MG63 (cell line): ENCODE measurements around the gene MALRD1. TPM values are rescaled to one million over a fixed set of nuclear protein-coding genes. Genes with fewer than 3 reads are reported as not detected.
"Not testable (repeated sequence)": the region's sequence is repeated elsewhere in the genome, so short reads cannot be mapped to it uniquely, and the experiment has no call there.

Experiments used
- DNase-seq: peaks from one replicate; pipeline ENCODE4 v3.0.0-alpha.2; 2020
- H3K27me3 ChIP-seq: fragments of 250-450 bp; sonication (Bioruptor Pico); 2 replicates; pipeline ENCODE4 v1.5.1; 2020; ENCODE audit warnings: mild to moderate bottlenecking, moderate library complexity
- H3K36me3 ChIP-seq: fragments of 250-450 bp; sonication (Bioruptor Pico); 2 replicates; pipeline ENCODE4 v1.5.1; 2020; ENCODE audit warnings: mild to moderate bottlenecking, moderate library complexity
- H3K4me3 ChIP-seq: fragments of 250-450 bp; sonication (Bioruptor Pico); 2 replicates; pipeline ENCODE4 v1.5.1; 2020; ENCODE audit warnings: mild to moderate bottlenecking, moderate library complexity
- H3K9me3 ChIP-seq: fragments of 250-450 bp; sonication (Bioruptor Pico); 2 replicates; pipeline ENCODE4 v1.5.1; 2020; ENCODE audit warnings: mild to moderate bottlenecking, moderate library complexity
- total RNA-seq: library from RNA; depleted of rRNA; stranded (reverse); fragments of >200 nt; shearing (Covaris generic); gene quantifications from 2 replicates; pipeline ENCODE4 v1.2.3, GENCODE V29; 2014; ENCODE audit warnings: low replicate concordance

Gene MALRD1
- total RNA-seq, 1 experiment from 2014 or later: 0.26 TPM

DNA sequence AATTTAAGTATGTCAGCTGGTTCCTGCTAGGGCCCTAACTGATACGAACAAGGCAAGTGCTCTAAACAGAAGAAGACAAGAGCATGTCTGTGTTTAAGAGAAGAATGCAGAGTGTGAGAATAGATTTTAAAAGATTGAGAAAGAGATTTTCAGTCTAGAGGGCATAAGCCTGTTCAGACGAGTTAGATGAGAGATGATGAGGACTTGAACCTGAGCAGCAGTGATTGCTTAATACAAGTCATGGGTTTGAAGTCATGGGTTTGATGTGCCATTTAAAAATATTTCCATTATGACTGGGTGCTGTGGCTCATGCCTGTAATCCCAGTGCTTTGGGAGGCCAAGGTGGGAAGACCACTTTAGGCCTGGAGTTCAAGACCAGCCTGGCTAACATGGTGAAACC lies 658.8 kb downstream of the MALRD1 start:
- Histone ChIP-seq H3K9me3 (peaks cover 2% of the 10 kb centered on the region; the same call in 1 of the 2 replicates), H3K36me3 (no peaks in the 10 kb centered on the region), H3K4me3 (no peak overlapping the region), H3K27me3 (no peaks in the 10 kb centered on the region)
- DNase-seq: no peak

DNA sequence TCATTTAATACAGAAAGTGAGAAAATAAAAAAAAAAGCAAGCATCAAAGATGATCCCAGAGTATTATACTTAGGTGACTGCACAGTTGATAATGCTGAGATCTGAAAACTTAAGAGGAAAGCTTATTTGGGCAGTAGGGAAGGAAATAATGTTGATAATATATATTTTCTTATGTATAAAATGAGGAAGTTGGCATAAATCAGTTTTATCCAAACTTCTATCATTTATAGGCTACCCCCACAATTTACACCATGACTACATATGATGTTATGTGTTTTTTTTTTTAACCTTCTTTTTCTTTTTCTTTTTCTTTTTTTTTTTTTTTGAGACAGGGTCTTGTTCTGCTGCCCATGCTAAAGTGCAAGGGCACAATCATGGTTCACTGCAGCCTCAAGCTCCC lies 659.4 kb downstream of the MALRD1 start:
- H3K27me3 ChIP-seq: no peaks in the 10 kb centered on the region
- no peak for DNase-seq
- H3K9me3 ChIP-seq: peaks cover 2% of the 10 kb centered on the region; the same call in 1 of the 2 replicates
- H3K36me3 ChIP-seq: no peaks in the 10 kb centered on the region
- H3K4me3 ChIP-seq: no peak overlapping the region

DNA sequence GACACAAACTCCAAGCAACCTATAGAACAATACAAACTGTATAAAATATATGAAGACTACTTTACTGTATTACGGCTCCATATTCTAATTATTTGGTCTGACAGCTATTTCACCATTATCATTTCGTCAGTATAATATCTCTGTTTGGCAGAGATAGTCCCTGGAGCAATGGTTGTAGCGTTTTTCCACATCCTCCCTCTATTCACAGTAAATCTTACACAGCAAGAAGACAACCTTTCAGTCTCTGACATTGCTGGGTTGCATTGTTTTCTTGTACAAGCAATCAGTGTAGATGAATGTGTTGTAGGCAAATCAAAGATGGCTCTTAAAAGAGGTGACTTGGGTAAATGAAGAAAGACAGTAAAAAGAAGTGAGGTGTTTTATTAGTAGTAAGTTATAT lies 662.0 kb downstream of the MALRD1 start:
- no peaks in the 10 kb centered on the region for H3K36me3 ChIP-seq
- no peaks in the 10 kb centered on the region for H3K27me3 ChIP-seq
- H3K4me3 ChIP-seq: no peak overlapping the region
- no peak for DNase-seq
- peaks cover 2% of the 10 kb centered on the region; the same call in 1 of the 2 replicates for H3K9me3 ChIP-seq

DNA sequence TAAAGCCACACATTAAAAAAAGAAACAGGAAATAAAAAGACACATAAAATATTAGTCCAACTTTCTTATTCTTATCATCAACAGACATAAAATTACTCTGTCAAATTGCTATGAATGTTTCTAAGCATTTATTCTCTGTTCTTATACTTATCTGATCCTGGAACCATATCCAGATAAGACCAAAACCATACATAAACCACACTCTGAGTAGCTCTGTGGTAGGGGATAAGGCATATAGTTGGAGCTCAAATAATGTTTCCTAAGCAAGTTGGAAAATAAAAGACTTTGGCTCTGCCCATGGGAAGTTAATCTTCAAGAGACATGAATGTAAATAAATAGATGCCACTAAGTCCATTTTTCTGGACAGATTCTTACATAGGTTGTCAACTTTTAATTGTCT lies 664.6 kb downstream of the MALRD1 start:
- Histone ChIP-seq H3K27me3 (no peaks in the 10 kb centered on the region), H3K36me3 (no peaks in the 10 kb centered on the region), H3K9me3 (peaks cover 2% of the 10 kb centered on the region; the same call in 1 of the 2 replicates), H3K4me3 (no peak overlapping the region)
- DNase-seq: no peak

DNA sequence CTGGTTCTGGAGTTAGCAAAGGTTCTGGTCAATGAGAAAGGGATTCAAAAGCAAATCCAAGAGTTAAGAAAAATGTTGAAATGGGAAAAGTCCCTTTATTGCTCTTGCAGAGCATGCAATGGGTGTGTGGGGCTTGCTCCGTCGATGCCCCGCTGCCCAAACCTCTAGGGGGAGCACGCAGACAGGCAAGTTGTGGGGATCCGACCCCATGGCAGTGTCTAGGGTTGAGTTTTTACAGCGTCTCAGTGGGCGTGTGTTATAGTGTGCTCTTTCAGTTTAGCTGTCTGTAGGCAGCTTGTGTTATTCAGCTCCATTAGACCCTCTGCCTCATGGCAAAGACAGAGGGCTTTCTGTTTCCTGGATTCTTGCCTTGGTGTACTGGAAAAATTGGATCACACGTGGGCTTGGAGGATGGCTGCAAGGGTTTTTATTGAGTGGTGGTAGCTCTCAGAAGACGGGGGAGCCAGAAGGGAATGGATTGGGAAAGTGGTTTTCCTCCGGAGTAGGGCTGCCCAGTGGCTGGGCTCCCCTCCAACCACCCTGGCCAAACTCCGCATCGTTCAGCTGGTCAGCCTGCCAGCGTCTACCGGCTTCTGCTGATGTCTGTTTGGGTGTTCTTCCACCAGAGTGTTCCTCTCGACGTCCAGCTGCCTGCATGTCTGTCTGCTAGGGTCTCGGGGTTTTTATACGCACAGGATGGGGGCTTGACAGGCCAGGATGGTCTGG lies 665.4 kb downstream of the MALRD1 start:
- no peaks in the 10 kb centered on the region for H3K27me3 ChIP-seq

DNA sequence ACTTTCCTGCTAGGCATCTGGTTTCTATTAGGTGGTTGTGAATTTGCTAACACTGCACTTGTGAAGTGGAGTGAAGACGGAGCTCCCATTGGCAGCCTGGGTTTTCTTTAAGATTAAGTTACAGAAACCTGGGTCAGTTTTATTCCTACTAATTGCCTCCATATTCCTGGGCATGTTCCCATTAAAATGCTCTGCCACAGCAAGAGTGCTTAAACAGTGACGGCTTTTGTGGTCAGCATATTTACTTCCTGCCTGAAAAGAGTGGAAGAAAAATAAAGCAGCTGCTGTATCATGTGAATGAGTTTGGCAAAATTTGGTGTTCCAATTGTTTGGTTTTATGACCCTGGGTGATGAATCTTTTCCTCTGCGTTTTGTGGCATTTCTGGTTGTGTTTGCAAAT lies 670.7 kb downstream of the MALRD1 start:
- no peak overlapping the region for H3K4me3 ChIP-seq

More for the DNA sequence above, 665.4 kb downstream of the MALRD1 start:
- Histone ChIP-seq H3K36me3 (no peaks in the 10 kb centered on the region), H3K4me3 (no peak overlapping the region), H3K9me3 (peaks cover 2% of the 10 kb centered on the region; the same call in 1 of the 2 replicates)
- DNase-seq: no peak

DNA sequence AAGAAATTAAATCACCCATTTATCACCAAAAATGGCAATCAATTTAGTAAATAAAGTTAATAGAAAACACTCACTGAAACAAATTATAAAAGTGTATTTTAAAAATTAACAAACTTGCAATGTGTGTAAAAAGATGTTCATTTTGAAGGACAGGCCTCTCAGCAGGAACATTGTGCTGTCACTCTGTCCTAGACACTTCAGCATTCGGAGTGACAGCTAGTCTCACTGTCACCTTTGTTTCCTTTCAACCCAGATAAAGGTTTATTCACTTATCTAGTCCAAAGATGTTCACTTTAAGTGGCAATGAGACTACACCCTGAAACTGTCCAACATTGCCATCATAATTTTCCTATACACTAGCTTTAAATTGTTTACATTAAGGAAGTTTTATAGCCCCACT lies 675.7 kb downstream of the MALRD1 start:
- no peak for DNase-seq
- H3K36me3 ChIP-seq: no peaks in the 10 kb centered on the region
- H3K9me3 ChIP-seq: no peaks in the 10 kb centered on the region
- H3K27me3 ChIP-seq: no peaks in the 10 kb centered on the region
- no peak overlapping the region for H3K4me3 ChIP-seq

More for the DNA sequence above, 670.7 kb downstream of the MALRD1 start:
- Histone ChIP-seq H3K36me3 (no peaks in the 10 kb centered on the region), H3K27me3 (no peaks in the 10 kb centered on the region), H3K9me3 (no peaks in the 10 kb centered on the region)
- peak; percentile 5 for DNase-seq

DNA sequence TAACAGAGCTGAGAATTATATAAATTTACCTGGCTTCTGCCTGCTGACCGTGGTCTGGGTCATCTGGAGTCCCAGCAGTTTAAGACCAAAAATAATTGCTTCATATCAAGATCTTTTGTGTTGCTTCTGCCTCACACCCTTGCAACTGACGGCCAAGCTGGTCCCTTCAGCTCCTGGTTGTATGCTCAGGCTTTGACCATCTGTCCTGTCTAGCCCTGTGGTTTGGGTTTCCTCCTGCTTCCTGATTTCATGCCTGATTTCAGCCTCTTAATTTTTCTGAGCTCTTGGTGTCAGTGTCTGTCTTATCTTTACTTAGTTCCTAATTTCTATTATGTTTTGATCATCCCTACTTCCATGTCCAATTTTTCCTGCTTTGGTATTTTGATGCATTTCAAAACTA lies 679.8 kb downstream of the MALRD1 start:
- Histone ChIP-seq H3K27me3 (no peaks in the 10 kb centered on the region), H3K4me3 (no peak overlapping the region), H3K36me3 (no peaks in the 10 kb centered on the region), H3K9me3 (no peaks in the 10 kb centered on the region)
- DNase-seq: no peak

DNA sequence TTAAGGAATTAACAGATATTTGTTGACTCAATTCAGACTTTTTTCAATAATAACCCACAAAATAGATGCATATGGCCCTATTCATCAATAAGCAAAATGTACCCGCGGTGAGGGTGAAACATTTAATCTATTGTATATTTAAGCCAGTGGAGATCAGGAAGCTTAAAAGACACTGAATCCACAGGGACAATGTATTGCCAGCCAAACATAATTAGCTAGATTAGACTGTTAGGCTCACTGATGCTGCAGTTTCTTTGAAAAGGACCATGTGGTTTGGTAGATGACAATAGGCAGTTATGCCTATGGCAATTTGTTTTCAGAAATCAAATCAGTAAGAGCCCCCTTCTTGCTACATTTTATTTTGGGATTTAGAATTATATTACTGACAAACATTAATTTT lies 680.4 kb downstream of the MALRD1 start:
- no peak for DNase-seq
- no peaks in the 10 kb centered on the region for H3K9me3 ChIP-seq
- H3K36me3 ChIP-seq: no peaks in the 10 kb centered on the region
- H3K27me3 ChIP-seq: no peaks in the 10 kb centered on the region
- no peak overlapping the region for H3K4me3 ChIP-seq

DNA sequence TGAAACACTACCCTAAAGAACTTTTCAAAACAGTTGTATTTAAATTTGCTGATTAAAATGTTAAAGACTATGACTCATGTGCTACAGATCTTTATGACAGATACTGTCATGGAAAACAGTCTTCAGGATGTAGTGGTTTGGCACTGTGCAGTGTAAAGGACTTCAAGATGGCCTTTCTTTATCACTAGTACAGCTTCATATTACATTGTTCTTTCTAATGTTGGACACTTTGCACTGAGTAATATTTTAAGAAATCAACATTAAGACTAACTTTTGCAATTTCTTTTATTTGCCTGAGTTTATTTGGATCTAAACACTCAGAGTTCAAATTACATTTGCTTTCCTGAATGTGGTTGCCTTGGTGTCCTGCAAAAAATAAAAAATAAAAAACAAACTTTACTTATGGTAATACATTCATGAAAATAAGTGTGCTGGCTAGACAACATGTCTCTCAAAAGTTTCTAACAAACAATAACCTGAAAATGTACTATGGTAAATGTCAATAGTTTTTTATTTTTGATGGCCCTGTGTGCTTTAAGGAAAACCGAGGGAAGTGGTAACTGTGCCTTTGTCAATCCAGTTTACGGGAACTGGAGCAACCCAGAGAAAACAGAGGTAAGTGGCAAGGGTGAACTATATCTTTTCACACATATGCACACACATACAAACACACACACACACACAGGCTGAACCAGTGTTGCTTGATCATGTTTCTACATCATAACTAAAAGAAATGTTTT lies 681.7 kb downstream of the MALRD1 start:
- H3K4me3 ChIP-seq: no peak overlapping the region
- no peaks in the 10 kb centered on the region for H3K9me3 ChIP-seq
- H3K27me3 ChIP-seq: no peaks in the 10 kb centered on the region
- no peaks in the 10 kb centered on the region for H3K36me3 ChIP-seq
- no peak for DNase-seq

DNA sequence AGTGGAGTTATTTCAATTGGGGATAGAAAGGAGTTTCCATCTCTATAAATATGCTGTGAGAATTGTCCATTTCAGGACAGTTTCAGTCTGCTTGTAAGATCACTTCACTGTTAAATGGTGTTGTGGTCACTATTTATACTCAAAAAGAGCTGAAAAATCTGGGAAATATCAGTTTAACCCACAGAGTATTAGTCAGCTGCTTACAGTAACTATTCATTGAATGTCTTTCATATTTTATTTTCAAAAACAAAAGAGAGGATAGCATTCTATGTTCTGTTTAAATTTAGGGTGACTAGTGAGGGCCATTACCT lies 682.3 kb downstream of the MALRD1 start:
- H3K36me3 ChIP-seq: no peaks in the 10 kb centered on the region
- DNase-seq: no peak
- no peaks in the 10 kb centered on the region for H3K9me3 ChIP-seq
- H3K4me3 ChIP-seq: no peak overlapping the region
- no peaks in the 10 kb centered on the region for H3K27me3 ChIP-seq

DNA sequence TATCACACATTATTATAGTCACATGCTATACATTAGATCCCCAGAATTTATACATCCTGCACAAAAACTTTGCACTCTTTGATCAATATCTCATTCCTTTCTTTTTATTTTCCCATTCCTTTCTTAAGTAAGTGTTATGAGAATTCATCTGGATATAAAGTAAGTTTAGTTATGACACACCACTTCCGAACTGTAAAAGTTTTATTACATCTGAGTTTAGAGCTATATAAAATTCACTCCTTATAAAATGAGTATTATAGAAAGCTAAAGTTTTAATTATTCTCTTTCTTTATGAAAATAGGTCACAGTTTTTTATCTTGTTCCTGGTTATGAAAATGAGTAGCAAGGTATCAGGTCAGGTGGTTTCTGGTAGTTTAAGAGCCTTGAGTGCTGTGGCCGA lies 683.0 kb downstream of the MALRD1 start:
- Histone ChIP-seq H3K4me3 (no peak overlapping the region), H3K9me3 (no peaks in the 10 kb centered on the region), H3K27me3 (no peaks in the 10 kb centered on the region), H3K36me3 (no peaks in the 10 kb centered on the region)
- no peak for DNase-seq

DNA sequence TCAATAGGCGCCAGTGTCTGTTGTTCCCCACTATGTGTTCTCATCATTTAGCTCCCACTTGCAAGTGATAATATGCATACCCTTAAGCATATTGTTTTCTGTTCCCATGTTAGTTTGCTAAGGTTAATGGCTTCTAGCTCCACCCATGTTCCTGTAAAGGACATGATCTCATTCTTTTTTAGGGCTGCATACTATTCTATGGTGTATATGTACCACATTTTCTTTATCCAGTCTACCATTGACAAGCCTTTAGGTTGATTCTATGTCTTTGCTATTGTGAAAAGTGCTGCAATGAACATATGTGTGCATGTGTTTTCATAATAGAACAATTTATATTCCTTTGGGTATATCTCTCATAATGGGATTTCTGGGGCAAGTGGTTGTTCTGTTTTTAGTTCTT lies 689.8 kb downstream of the MALRD1 start:
- DNase-seq: no peak

DNA sequence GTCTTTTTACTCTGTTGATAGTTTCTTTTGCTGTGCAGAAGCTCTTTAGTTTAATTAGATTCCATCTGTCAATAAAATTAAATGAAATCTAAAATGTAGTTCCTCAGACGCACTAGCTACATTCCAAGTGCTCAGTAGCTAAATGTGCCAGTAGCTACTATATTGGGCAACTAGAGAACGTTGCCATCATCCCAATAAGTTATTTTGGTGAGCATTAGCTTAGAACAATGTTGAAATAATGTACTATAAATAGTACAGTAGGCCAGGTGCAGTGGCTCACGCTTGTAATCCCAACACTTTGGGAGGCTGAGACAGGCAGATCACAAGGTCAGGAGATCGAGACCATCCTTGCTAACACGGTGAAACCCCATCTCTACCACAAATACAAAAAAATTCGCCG lies 690.6 kb downstream of the MALRD1 start:
- H3K27me3 ChIP-seq, H3K9me3 ChIP-seq, H3K4me3 ChIP-seq, DNase-seq, H3K36me3 ChIP-seq: not testable (repeated sequence)

More for the DNA sequence above, 689.8 kb downstream of the MALRD1 start:
- H3K4me3 ChIP-seq: no peak overlapping the region
- H3K27me3 ChIP-seq: no peaks in the 10 kb centered on the region
- H3K9me3 ChIP-seq: no peaks in the 10 kb centered on the region
- no peaks in the 10 kb centered on the region for H3K36me3 ChIP-seq

DNA sequence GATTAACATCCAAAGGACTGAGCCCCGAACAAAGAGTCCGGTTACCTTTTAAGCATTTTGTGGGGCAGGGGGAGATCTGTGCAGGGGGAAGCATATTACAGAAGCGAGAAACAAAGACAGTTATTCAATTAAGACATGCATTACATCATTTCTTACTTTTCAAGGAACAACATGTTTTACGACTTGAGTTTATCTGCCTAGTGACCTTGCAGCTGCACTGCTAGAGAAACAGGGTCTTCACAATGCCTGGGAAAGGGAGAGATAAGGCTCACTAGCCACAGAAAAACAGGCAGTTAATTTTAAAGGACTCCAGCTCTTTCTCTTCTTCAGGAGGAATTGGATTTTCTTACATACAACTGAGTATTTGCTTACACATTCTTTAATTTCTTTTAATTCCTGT lies 693.5 kb downstream of the MALRD1 start:
- not testable (repeated sequence) for H3K27me3 ChIP-seq, DNase-seq, H3K36me3 ChIP-seq

DNA sequence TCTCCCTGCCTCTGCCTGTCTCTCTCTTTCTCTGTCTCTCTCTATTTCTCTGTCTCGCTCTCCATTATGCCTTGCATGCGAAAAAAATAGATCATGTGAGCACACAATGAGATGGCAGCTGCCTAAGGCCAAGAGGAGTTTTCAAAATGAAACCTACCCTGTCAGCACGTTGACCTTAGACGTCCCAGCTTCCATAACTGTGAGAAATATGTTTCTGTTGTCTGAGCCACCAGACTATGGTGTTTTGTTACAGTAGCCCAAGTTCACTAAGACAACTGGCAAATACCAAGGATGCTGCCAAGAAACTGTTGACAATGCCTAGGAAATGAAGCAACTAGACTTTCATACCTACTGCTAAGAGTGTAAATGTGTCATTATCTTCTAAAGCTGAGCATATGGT lies 697.1 kb downstream of the MALRD1 start:
- no peaks in the 10 kb centered on the region for H3K36me3 ChIP-seq
- H3K9me3 ChIP-seq: no peaks in the 10 kb centered on the region
- no peaks in the 10 kb centered on the region for H3K27me3 ChIP-seq
- DNase-seq: no peak
- no peak overlapping the region for H3K4me3 ChIP-seq

More for the DNA sequence above, 693.5 kb downstream of the MALRD1 start:
- H3K4me3 ChIP-seq, H3K9me3 ChIP-seq: not testable (repeated sequence)

DNA sequence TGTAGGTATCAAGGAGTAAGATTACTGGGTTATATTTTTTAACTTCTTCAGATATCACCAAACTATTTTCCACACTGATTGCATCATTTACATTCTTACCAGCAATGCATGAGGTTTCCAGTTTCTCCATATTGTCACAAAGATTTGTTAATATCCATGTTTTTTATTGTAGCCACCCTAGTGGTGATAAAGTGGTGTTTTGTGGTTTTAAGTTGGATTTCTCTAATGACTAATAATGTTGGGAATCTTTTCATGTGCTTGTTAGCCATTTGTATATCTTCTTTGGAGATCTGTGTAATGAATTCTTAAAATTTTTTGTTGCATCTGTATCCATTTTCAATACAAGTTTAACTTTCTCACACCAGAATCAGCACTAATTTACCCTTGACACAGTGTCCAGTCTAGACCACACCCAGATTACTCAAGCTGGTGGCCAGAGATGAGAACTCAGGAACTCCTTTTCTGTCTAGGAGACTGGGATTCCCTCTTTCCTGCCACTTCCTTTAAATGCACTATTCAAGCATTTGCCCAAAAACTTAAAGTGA lies 700.7 kb downstream of the MALRD1 start:
- Histone ChIP-seq H3K27me3 (no peaks in the 10 kb centered on the region), H3K4me3 (no peak overlapping the region), H3K9me3 (no peaks in the 10 kb centered on the region), H3K36me3 (no peaks in the 10 kb centered on the region)
- DNase-seq: no peak

DNA sequence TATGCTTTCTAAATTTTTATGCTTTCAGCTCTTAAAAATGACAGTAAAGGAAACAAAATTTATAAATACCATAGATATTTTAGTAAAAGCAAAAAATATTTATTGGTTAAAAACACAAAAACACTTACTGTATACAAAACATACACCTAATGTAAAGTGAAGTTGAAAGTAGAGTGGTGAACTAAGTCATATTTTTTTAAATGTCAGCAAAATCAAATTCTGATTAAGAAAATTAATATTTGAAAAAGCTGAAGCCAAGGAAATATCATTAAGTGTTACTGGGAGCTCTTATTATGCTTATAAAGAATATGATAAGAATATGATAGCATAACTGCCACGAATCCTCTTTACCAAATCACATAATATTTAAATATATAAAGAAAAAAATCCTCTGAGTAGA lies 702.4 kb downstream of the MALRD1 start:
- no peaks in the 10 kb centered on the region for H3K27me3 ChIP-seq
- no peak overlapping the region for H3K4me3 ChIP-seq
- no peaks in the 10 kb centered on the region for H3K36me3 ChIP-seq
- no peak for DNase-seq
- no peaks in the 10 kb centered on the region for H3K9me3 ChIP-seq
